Measurements from ENCODE around the gene COTL1. TPM values are rescaled to one million over a fixed set of nuclear protein-coding genes. Genes with fewer than 3 reads are reported as not detected.

The COTL1 gene
- total RNA-seq, 2 experiments from 2014 or later = 125 to 232 TPM

- Histone ChIP-seq H3K36me3 (ENCODE audit: insufficient read depth, low read length) (peaks cover 88% of the 10 kb centered on the region), H4K20me1 (ENCODE audit: insufficient read depth, low read length) (peaks cover 13% of the 10 kb centered on the region), H3K79me2 (ENCODE audit: insufficient read depth, low read depth, low read length) (peaks cover 90% of the 10 kb centered on the region), H3K9me2 (ENCODE audit: insufficient read depth, low read length) (no peaks in the 10 kb centered on the region), H3K27ac (ENCODE audit: low read depth, low read length, poor library complexity, severe bottlenecking) (peak overlapping the region; percentile 58), H3K4me2 (ENCODE audit: low read length) (peak overlapping the region; percentile 66), H3K4me3 (ENCODE audit: low read depth, low read length, poor library complexity, severe bottlenecking) (peak overlapping the region; percentile 23), H3K4me1 (ENCODE audit: insufficient read depth, low read length, poor library complexity, severe bottlenecking) (peaks cover 71% of the 10 kb centered on the region), H2AFZ (ENCODE audit: low read length) (no peak overlapping the region), H3K9me3 (ENCODE audit: low read length) (peaks cover 5% of the 10 kb centered on the region; the same call in 1 of the 2 replicates)
- ChIA-PET CTCF (ENCODE audit: unreplicated experiment) (no interaction called here), POLR2A (interaction anchor here (1.5 kb wide), 1 partner anchor 9 kb away, joined by 5 read pairs; no protein-coding TSS in a partner anchor)
- intact Hi-C loops (cut with micrococcal nuclease; ENCODE audit: unreplicated experiment) = no loop called here
- BruUV-seq (replicated peaks) = no TSS peak
- DNase-seq (ENCODE audit: low spot score) = no peak
- TF ChIP-seq EZH2phosphoT487 (IDR thresholded peaks at IDR 0.05; ENCODE audit: borderline replicate concordance, low read depth, low read length) = no peak
- no peak for TF ChIP-seq CTCF (conservative IDR thresholded peaks at IDR 0.05; ENCODE audit: low read length)
These were observed 8.2 kb downstream of the COTL1 start for GRCh38 chr16:84609563-84610177.

- POLR2A ChIA-PET = interaction anchor here (0.9 to 1.8 kb wide), 7 partner anchors 8 to 94 kb away, joined by 3 to 6 read pairs (median 3); no protein-coding TSS in a partner anchor
- intact Hi-C loops (cut with micrococcal nuclease; ENCODE audit: unreplicated experiment) = no loop called here
- CTCF ChIA-PET (ENCODE audit: unreplicated experiment) = no interaction called here
- Histone ChIP-seq H3K27ac (ENCODE audit: low read depth, low read length, poor library complexity, severe bottlenecking) (peak overlapping the region; percentile 58), H3K4me2 (ENCODE audit: low read length) (peak overlapping the region; percentile 66), H3K4me1 (ENCODE audit: insufficient read depth, low read length, poor library complexity, severe bottlenecking) (peaks cover 77% of the 10 kb centered on the region), H4K20me1 (ENCODE audit: insufficient read depth, low read length) (peaks cover 13% of the 10 kb centered on the region; the same call in 1 of the 2 replicates), H3K36me3 (ENCODE audit: insufficient read depth, low read length) (peaks cover 81% of the 10 kb centered on the region), H3K9me3 (ENCODE audit: low read length) (peaks cover 5% of the 10 kb centered on the region; the same call in 1 of the 2 replicates), H2AFZ (ENCODE audit: low read length) (no peak overlapping the region), H3K4me3 (ENCODE audit: low read depth, low read length, poor library complexity, severe bottlenecking) (peak overlapping the region; percentile 31), H3K79me2 (ENCODE audit: insufficient read depth, low read depth, low read length) (peaks cover 85% of the 10 kb centered on the region), H3K9me2 (ENCODE audit: insufficient read depth, low read length) (no peaks in the 10 kb centered on the region)
- TF ChIP-seq EZH2phosphoT487 (IDR thresholded peaks at IDR 0.05; ENCODE audit: borderline replicate concordance, low read depth, low read length) (no peak), CTCF (conservative IDR thresholded peaks at IDR 0.05; ENCODE audit: low read length) (no peak)
- no peak for DNase-seq (ENCODE audit: low spot score)
- no TSS peak for BruUV-seq (replicated peaks)
These were observed 9.6 kb downstream of the COTL1 start for GRCh38 chr16:84608282-84608681.

GRCh38 chr16:84607694-84608093, 10.2 kb downstream of the COTL1 start:
- no peak overlapping the region for H2AFZ ChIP-seq (ENCODE audit: low read length)
- H3K4me1 ChIP-seq (ENCODE audit: insufficient read depth, low read length, poor library complexity, severe bottlenecking) = peaks cover 83% of the 10 kb centered on the region
- POLR2A ChIA-PET = interaction anchor here (1.0 to 1.8 kb wide), 6 partner anchors 8 to 68 kb away, joined by 3 to 6 read pairs (median 4); no protein-coding TSS in a partner anchor
- peaks cover 13% of the 10 kb centered on the region; the same call in 1 of the 2 replicates for H4K20me1 ChIP-seq (ENCODE audit: insufficient read depth, low read length)
- H3K4me2 ChIP-seq (ENCODE audit: low read length) = peak overlapping the region; percentile 66
- peaks cover 82% of the 10 kb centered on the region for H3K36me3 ChIP-seq (ENCODE audit: insufficient read depth, low read length)
- H3K27ac ChIP-seq (ENCODE audit: low read depth, low read length, poor library complexity, severe bottlenecking) = peak overlapping the region; percentile 58
- peaks cover 89% of the 10 kb centered on the region for H3K79me2 ChIP-seq (ENCODE audit: insufficient read depth, low read depth, low read length)
- intact Hi-C loops (cut with micrococcal nuclease; ENCODE audit: unreplicated experiment) = loop anchor here (1.0 kb wide), 1 partner anchor 8 kb away; no protein-coding TSS in a partner anchor
- H3K9me2 ChIP-seq (ENCODE audit: insufficient read depth, low read length) = no peaks in the 10 kb centered on the region
- TF ChIP-seq CTCF (conservative IDR thresholded peaks at IDR 0.05; ENCODE audit: low read length) (no peak), EZH2phosphoT487 (IDR thresholded peaks at IDR 0.05; ENCODE audit: borderline replicate concordance, low read depth, low read length) (no peak)
- no TSS peak for BruUV-seq (replicated peaks)
- peaks cover 5% of the 10 kb centered on the region; the same call in 1 of the 2 replicates for H3K9me3 ChIP-seq (ENCODE audit: low read length)
- peak overlapping the region; percentile 31 for H3K4me3 ChIP-seq (ENCODE audit: low read depth, low read length, poor library complexity, severe bottlenecking)
- peak; percentile 79 for DNase-seq (ENCODE audit: low spot score)
- CTCF ChIA-PET (ENCODE audit: unreplicated experiment) = no interaction called here

All from OCI-LY7 (cell line).